ENCODE results near the gene WRAP53.

The WRAP53 gene

DNA sequence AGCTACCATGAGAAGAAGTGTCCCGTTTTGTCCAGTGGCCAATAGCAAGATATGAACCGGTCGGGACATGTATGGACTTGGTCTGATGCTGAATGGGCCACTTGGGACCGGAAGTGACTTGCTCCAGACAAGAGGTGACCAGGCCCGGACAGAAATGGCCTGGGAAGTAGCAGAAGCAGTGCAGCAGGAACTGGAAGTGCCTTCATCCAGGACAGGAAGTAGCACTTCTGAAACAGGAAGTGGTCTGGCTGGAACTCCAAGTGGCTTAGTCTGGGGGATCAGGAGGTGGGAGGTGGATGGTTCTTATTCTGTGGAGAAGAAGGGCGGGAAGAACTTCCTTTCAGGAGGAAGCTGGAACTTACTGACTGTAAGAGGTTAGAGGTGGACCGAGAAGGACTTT, 22.0 kb downstream of the WRAP53 start:
- no peak for DNase-seq

DNA sequence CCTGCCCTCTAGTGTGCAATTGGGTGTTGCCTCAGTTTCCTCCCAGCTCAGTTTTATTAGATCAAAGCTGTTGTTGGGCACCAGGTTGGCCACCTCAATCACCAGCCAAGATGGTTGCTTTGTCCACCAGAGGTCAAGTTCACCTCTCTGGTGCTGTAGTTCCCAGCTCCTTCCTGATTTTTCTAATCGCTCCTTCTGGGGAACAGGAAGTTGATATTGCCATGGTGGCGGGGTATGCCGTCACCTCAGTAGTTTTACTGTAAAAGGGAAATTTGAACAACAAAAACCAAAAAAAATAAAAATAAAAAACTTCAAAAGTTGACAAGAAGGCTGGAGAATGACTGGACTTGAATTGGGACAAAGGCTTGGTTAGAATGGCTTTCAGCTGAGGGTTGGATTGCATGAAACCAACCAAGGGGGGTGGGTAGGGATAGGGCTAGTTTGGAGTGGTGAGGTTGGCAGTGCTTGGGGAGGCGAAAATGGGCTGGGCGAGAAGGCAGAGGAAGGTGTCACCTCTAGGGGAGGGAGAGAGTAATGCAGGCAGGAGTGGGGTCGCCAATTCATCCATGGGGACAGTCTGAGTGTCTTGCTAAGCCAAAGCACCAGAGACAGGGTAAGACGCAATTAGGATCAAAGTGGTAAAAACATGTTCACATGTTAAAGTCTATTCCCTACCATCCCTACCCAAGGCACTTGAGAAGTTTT, 22.9 kb downstream of the WRAP53 start:
- DNase-seq, result no peak

DNA sequence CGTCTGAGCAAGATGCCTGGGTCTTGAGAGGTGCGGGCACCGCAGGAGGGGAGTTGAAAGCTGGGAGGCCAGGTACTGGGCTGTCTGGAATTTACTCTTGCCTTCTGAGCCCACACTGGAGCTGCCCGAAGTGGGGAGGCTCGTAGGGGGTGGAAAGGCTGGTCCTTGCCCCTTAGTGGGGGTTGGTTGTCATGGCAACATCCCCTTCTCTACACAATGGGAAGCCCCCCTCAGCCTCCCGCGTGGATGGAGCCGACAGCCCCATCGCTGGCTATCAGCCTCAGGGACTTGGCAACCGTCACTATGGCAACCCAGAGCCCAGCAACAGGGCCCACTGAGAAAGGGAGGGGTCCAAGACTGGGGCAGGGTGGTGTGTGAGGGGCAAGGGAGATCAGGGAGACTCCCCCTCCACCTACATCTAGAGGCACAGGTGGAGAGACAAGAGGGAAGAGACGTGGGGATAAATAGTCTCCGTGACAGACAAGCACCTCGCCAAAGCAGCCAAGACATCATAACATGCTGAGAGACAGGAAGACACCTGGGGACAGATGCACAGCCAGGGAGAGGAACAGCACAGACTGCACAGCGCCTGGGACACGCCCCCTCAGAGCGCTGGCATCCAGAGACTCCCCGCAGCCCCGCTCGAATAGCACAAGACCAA, 24.0 kb downstream of the WRAP53 start:
- DNase-seq, result no peak

DNA sequence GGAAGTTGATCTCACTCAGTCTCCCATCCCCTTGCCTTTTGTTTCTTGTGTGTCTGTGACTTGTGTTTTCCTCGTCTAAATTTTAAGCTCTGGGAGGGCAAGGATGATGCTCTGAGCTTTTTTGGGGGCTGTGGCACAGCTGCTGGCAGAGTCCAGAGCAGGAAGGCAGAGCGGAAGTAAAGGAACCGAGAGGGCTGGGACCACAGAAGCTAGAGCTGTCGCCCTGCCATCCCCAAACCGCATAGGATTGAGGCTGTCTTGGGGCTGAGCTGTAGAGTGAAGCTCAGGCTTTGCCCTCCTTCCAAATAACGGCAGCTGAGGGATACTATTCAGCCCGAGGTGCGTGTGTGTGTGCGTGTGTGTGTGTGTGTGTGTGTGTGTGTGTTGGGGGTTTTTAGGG, 25.5 kb downstream of the WRAP53 start:
- DNase-seq, result no peak

DNA sequence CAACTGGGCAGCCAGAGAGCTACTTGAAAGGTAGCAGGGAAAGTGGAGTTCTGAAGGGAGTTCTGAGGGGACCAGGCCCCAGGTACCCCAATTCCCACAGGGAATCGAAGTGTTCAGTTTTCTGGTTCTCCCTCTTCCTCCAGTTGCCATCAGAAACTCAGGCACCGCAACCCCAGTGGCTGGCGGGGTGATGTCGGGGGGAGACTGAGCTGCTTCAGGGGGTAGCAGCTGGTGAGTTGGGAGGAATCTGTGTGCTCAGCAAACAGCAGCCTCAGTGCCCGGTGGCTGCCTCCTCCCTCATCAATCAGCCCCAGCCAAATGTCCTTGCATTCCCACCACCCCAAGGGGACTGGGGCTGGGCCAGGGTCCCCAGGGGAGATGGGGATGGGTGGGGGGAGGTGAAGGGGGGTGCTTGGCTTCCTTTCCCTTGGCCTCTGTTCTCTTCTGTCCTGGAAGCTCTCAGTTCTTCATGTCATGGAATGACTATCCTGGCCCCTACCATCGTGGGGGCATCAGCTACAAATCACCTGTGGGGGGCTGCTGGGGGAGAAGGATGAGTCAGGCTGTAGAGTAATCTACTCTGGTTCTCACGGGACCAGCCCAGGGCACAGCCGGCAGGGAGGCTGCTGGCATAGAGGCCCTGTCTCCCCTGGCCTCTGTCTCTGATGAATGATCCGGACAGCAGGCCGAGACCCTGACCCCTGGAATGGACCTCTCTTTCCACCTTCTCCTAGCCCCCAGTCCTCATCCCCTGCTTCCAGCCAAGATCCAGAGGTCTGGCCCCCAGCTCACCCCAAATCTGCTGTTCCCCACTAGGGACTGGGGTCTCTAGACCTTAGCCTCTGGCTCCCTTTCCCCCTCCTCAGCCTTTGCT, 26.7 kb downstream of the WRAP53 start:
- DNase-seq, result no peak

DNA sequence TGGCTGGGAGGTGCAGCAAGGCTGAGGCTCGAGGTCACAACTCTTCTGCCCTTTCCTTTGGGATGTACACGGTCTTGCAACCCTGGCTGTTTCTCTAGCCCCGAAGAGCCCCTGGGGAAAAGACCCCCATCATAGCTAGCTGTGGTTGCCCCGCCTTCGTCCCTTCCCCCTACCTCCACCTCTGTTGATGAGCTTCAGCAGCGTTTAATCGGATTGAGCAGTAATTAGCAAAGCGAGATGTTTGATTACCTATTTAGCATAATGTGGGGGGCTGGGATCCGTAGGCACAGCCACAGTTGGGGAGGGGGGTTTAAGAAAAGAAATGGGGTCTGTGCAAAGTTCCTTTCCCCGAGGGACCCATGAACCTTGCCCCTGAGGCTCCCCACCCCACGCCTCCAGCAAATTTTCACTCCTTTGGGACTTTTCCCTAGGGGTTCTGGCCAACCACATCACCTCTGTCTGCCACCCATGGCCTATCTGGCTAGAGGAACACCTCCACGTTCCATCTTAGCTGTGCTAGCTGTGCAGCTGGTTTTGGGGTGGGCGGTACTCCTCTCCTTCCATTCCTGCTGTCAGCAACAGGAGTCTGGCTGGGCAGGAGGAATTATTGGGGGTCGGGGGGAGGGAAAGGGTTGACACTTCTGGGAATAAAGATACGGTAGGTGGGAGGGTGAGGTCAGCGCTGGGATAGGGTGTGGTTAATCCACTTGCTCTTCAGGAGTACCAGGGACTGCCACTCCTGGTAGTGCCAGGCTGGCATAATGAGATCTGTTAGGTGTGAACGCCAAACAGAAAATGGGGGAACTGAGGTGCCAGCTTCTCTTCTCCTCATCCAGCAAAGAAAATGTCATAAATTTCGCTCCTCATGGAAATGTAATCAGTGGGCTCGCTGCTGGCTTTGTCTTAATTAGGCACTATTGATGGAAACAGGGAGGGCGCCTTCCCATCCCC, 27.9 kb downstream of the WRAP53 start:
- no peak for DNase-seq

DNA sequence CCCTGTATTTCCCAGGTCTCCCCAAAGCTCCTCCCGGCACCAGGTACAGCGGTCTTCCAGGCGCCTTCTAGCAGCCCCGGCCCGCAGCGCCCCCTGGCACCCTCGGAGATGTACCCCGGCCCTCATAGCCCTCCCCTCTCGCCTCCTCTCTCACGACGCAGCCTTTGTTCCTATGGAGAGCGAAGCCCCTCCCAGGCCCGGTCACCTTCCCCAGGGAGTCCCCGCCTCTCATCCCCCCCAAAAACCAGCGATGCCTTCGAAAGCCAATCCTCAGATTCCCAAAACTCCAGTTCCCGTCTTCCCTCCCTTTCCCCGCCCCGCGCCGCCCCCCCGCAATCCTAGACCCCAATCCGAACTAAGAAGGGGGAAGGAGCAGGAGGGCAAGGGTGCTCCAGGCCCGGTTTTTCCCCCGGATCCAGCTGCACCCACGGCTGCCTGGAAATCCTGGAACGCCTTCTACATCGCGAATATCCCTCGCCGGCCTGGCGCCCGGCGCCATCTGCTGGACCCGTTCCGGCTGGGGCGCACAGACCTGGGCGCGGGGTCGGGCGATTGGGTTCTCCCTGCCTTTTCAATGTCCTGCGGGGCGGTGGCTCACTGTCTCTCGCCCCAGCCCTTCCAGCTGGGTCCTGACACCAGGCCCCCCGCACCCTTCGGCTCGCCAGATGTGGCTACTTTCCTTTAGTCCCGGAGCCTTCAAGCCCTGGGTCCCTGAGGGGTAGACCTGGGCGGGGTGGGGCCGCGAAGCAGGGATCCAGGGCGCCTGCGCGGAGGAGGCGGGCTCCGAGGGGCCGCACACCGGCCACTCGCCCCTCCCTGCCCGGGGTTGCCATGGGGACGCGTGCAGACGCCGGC, 28.9 kb downstream of the WRAP53 start, which contains the start of gene DNAH2:
Gene DNAH2 (plus strand): TSS at position 844 of the 855 bp plus-strand sequence. CDS start 1,991 bp downstream, outside the sequence.
- DNase-seq, result no peak

DNA sequence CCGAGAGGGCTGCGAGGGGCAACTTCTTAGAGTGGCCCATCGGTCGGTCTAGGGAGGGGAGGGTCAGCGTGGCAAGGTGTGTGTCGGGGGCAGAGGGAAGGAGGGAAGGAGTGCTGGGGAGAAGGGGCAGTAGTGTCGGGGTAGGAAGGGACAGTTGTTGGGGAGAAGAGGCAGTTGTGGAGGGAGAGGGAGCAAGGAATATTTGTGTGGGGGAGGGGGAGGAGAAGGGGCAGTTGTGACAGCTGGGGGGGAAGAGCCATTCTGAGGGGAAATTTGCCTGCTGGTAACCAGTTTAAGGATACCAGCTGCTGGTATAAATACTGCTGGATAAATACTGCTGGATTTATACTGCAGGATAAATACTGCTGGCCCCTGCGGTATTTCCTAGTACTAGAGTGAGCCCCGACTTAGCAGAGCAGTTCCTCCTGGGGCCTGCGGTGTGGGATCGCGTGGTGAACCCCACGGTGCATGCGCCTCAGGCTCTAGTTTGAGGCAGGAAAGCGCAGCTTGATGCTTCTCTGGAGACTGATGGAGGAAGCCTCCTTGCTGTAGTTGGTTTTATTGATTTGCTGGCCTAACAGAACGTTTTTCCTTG, 29.6 kb downstream of the WRAP53 start:
- no peak for DNase-seq

DNA sequence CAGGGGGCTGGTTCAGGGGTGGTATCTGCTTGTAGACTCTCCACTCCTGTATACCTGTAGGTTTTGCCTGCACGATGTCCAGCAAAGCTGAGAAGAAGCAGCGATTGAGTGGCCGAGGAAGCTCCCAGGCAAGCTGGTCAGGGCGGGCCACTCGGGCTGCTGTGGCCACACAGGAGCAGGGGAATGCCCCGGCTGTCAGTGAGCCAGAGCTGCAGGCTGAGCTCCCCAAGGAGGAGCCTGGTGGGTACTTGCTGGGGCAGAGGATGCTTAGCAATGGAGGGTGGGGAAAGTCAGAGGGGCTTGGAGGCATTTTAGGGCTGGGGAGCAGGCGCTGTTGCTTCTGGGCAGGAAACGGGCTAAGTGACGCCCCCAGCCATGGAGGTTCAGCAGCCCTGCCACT, 31.4 kb downstream of the WRAP53 start:
- no peak for DNase-seq

DNA sequence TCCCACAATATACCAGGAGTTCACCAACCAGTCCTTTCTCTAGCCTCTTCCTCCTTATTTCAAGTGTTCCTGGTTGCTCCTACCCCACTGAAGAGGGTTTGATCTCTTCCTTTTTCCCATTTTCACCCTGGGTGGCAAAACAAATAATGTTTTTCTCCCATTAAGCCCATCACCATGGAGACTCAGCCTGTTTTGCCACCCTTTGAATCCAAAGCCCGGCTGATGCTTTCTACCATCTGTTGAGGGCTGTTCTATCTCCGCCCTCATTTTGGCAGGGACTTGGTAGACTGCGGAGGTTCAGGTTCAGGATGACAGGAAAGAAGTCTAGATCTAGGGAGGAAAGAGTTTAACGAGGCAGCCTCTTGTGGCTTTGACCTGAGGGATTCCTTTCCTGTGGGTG, 31.8 kb downstream of the WRAP53 start:
- no peak for DNase-seq

DNA sequence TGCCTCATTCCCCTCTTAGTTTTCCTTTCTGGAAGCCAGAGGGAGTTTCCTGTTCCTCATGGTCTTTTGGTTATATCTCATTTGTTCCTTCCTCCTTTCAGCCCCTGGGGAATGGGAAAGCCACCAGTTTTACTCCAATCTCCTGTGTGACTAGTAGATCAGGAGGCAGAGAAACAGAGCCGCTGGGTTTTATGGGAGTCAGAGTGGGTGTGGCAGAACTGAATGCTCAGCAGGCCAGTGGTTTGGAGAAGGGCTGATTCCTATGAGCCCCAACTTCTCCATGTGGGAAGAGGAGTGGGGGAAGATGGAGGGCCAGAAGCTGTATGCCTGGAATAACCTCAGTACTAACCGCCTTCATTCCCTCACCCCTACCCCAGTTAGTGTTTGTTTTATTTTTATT, 33.3 kb downstream of the WRAP53 start:
- DNase-seq, result no peak

DNA sequence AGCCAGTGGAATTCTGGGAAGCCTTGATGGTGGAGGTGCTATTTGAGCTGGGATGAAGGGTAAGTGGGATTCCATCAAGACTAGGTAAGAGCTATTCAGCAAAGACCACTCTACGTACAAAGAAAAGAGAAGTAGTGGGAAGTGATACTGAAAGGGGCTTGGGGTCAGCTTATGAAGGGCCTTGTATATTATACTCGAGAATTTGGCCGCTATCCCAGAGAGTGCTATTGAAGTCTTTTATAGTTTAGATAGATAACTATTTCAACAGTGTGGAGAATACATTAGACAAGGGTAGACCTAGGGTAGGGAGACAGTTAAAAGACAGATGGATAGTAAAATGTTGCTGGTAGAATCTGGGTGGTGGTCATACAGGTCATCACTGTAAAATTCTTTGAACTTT, 39.6 kb downstream of the WRAP53 start:
- no peak for DNase-seq

DNA sequence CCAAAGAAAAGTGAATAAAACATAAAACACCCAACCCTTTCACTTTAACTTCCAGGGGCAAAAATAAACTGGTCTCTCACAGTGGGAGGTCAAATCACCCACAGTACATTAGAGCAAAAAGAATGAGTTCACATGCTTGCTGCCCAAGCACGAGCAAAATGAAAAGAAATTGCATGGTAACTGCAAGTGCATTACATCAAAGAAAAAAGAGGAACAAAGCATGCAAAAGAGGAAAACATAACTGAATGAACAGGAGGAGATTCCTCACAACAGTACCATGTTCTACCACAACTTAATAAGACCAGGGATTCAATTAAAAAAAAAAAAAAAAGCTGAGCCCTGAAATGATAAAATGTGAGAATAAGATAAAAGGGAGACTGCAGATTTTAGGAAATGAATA, 41.5 kb downstream of the WRAP53 start:
- no peak for DNase-seq

DNA sequence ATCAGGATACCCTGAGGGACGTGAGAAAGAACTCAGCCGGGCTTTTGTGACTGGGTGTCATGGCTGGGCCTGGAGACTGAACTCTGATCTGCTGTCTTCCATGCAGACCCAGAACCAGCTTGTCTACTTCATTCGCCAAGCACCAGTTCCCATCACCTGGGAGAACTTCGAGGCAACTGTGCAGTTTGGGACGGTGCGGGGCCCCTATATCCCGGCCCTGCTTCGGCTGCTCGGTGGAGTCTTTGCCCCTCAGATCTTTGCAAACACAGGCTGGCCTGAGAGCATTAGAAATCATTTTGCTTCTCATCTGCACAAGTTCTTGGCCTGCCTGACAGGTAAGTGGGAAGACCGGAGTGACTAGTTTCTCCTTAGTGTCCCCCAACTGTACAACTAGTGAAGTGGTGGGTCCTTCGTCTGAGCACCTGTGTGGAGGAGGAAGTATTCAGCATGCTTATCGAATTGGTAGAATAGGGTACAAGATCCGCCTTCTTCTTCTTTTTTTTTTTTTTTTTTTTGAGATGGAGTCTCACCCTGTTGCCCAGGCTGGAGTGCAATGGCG, 44.8 kb downstream of the WRAP53 start:
- no peak for DNase-seq

DNA sequence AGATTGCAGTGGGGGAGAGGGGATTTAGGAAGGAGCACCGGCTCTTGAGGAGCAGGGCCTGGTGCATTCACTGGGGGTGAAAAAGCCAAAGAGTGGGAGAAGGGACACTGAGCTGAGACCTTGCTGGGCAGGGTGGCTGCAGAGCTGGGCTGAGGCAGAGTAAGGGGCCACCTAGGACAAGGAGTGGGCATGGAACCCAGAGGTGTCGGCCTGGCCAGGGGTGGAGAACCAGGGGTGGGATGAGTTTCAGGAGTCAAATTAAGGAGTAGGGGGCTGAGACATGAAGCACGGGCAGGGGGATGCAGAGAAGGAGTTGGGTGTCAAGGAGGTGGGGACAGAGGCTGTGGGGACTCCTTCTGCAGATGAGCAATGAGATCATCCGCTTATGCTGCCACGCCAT, 49.3 kb downstream of the WRAP53 start:
- no peak for DNase-seq

DNA sequence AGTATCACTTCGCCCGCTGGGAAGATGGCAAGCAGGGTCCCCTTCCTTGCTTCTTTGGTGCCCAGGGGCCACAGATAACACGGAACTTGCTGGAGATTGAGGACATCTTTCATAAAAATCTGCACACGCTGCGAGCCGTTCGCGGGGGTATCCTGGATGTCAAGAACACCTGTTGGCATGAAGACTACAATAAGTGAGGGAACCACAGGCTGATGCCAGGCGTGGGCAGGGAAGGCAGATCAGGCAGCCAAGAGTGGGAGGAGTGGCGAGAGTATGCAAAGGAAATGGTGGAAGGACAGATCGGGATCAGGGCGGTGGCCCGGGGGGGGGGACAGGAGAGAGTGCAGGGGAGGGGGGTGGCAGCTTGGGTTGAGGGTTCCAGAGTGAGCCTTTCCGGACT, 51.5 kb downstream of the WRAP53 start:
- DNase-seq, result no peak

DNA sequence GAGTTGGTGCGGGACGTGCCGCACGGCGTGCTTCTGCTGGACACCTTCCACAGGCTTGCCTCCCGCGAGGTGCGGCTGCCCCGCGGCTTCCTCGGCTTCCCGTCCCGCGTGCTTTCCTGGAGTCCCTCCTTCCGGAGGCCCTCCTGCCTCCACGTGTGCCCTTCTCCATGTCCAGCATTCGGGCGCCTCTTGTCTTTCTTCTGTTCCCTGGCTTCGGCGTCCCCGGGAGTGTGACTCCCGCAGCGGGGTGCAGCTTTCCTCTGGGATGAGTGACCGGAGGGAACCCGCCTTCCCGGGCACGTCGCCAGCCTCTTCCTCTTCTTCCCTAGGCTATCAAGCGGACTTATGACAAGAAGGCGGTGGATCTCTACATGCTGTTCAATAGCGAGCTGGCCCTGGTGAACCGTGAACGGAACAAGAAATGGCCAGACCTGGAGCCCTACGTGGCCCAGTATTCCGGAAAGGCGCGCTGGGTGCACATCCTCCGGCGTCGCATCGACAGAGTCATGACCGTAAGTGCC, 52.3 kb downstream of the WRAP53 start:
- DNase-seq, result no peak

DNA sequence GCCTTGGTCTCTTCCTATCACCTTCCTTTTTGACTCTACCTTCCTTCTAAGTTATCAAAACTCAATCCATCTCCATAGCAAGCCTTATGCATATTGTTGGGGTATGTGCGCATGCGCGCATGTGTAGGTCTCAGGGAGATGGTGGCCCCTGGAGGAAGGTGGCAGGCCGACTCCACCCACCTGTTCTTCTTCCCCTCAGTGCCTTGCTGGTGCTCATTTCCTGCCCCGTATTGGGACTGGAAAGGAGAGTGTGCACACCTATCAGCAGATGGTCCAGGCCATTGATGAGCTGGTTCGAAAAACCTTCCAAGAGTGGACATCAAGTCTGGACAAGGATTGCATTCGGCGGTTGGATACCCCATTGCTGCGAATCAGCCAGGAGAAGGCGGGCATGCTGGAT, 54.5 kb downstream of the WRAP53 start:
- DNase-seq, result no peak

DNA sequence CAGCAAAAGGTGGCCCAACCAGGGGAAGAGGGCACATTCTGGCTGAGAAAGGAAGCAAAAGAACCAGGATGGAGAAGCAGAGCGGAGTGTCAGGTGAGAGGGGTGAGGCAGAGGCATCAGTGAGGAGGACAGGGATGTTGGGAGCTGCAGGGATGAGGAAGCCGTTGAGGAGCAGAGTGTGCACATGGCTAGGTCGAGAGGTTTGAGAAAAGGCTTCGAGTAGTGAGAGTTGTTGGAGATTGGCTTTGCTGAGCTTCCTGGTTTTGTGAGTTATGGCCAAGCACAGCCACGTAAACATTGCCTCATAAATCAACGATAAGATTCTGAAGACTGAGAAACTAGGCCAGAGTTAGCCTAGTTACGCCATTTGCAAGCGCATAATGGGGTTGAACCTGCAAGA, 56.1 kb downstream of the WRAP53 start:
- DNase-seq, result no peak

DNA sequence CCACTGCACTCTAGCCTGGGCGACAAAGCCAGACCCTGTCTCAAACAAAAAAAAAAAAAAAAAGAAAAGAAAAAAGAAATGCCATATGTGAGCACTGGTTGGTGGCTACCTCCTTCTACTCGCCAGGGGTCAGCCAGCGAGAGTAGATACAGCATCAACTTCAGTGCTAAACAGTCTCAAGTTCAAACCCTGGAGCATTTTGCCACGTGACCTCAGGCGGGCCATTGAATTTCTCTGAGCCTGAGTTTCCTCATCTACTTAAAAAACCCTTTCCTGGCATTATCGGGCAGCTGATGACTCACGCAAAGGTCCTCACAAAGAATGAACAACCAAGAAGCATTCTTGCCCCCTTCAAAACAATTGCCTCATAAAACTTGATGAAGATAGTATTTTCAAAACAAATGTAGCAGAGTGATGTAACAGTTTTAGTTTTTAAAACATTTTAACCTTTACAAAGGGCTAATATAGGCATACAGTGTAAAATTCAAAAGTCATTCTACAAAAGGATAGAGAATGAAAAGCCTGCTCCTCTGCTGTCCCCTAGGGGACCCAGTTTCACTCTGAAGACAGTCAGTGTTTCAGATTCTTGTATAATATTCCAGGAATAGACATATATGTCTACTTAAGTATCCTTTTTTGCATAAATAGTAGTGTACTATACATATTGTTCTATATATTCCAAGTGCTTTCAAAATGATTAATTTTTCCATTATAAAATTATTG, 57.6 kb downstream of the WRAP53 start:
- DNase-seq, result no peak

Data from activated T-cell treated with anti-CD3 and anti-CD28 coated beads for 4 hours (primary cell).